ENCODE data around the gene GINM1. TPM values are rescaled to one million over a fixed set of nuclear protein-coding genes. Genes with fewer than 3 reads are reported as not detected.

Gene GINM1
- total RNA-seq, 1 donor from 2014 or later, result 18.6 TPM

GRCh38 chr6:149592983-149593382 lies 26.8 kb downstream of the GINM1 start:
- ATAC-seq, result no peak
- DNase-seq (ENCODE audit: low spot score), result no peak

DNA sequence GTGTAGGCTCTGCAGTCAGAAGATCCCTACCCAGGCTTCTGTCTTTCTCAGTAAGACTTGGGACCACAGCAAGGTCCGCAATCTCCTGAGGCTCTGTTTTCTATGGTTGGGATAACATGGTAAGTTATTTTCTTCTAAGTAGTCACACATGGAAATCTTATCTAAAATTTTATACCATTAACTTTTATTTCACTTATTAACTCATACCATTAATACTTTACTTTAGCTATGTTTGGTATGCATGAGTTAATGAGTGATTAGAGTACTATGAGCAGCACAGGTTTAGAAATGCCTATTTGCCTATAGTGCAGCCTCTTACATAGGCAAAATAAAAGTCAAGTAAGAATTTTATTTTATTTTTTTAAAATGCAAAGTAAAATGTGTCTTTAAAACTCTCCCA lies 27.2 kb downstream of the GINM1 start:
- DNase-seq (ENCODE audit: low spot score) (no peak), ATAC-seq (no peak)

DNA sequence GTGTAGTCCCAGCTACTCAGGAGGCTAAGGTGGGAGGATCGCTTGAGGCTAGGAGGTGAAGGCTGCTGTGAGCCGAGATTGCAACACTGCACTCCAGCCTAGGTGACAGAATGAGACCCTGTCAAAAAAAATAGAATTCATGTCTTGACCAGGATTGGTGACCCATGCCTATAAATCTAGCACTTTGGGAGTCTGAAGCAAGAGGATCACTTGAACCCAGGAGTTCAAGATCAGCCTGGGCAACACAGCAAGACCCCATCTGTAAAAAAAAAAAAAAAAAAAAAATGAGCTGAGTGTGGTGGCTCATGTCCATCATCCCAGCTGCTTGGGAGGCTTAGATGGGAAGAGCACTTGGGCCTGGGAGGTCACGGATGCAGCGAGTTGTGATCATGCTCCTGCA lies 34.3 kb downstream of the GINM1 start:
- DNase-seq (ENCODE audit: low spot score) (no peak), ATAC-seq (no peak)

GRCh38 chr6:149608381-149608982 lies 42.3 kb downstream of the GINM1 start:
- ATAC-seq, result no peak
- no peak for DNase-seq (ENCODE audit: low spot score)

DNA sequence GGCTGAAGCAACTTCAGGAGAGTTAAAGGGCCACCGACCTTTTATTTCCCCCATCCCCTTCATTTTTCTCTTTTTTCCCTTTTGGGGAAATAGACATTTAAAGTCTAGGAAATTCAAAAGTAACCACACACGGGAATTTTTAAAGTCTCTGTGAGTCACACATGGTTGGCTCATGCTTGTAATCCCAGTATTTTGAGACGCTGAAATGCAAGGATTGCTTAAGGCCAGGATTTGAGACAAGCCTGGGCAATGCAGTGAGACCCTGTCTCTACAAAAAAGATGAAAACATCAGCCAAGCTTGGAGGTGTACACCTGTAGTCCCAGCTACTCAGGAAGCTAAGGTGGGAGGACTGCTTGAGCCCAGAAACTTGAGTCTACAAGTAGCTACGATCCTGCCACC lies 48.2 kb downstream of the GINM1 start:
- DNase-seq (ENCODE audit: low spot score) (no peak), ATAC-seq (no peak)

- DNase-seq (ENCODE audit: low spot score) (no peak), ATAC-seq (no peak)
These were observed 49.6 kb downstream of the GINM1 start for GRCh38 chr6:149615805-149616204.

- DNase-seq (ENCODE audit: low spot score) (no peak), ATAC-seq (no peak)
These were observed 61.5 kb downstream of the GINM1 start for GRCh38 chr6:149627672-149628071.

GRCh38 chr6:149628875-149629510 lies 62.8 kb downstream of the GINM1 start:
- DNase-seq (ENCODE audit: low spot score) (no peak), ATAC-seq (no peak)

- no peak for DNase-seq (ENCODE audit: low spot score)
- ATAC-seq, result no peak
These were observed 68.1 kb downstream of the GINM1 start for GRCh38 chr6:149634315-149634714.

DNA sequence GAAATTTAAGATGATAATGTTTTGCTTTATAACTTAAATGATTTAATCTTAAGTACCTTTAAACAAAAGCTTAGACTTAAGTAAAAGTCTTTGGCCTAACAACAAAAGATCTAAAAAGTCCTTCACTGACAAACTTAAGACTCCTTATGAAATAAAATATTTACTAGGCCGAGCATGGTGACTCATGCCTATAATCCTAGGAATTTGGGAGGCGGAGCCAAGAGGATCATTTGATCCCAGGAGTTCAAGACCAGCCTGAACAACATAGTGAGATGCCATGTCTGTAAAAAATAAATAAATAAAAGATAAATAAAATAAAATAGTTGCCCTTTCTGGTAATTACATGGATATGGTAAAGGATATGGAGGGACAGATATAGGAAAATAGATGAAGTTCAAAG lies 69.9 kb downstream of the GINM1 start:
- no peak for DNase-seq (ENCODE audit: low spot score)
- ATAC-seq, result no peak

Other genes with a start within 250 kb of the GINM1 start
- 26.9 TPM for gene TAB2, start 248.7 kb upstream of the GINM1 start, total RNA-seq
- gene SUMO4, start 166.1 kb upstream of the GINM1 start, total RNA-seq, result 1.1 TPM
- 0.86 TPM for gene ZC3H12D, start 81.4 kb upstream of the GINM1 start, total RNA-seq
- gene PPIL4, start 20.3 kb upstream of the GINM1 start, total RNA-seq, result 7.0 TPM
- 6.1 TPM for gene KATNA1, start 82.3 kb downstream of the GINM1 start, total RNA-seq
- gene LATS1, start 151.7 kb downstream of the GINM1 start, total RNA-seq, result 10.2 TPM
- 9.3 TPM for gene NUP43, start 180.2 kb downstream of the GINM1 start, total RNA-seq
- gene PCMT1, start 183.4 kb downstream of the GINM1 start, total RNA-seq, result 53.2 TPM

Data from left lobe of liver (tissue), 2 donors.